Fibroblast of pulmonary artery (primary cell): ENCODE data around the gene HPSE.

Experiments
- DNase-seq: peaks from one replicate; pipeline ENCODE4 v3.0.0-alpha.2; 2010; ENCODE audit warnings: low read depth
- H3K4me3 ChIP-seq: replicated peaks from 2 replicates; pipeline ENCODE4 v1.5.1; 2011; ENCODE audit warnings: low read depth, mild to moderate bottlenecking, control low read depth, low read length, moderate library complexity
- TF ChIP-seq, protein P1 (sequence below): IDR thresholded peaks from 2 replicates; pipeline ENCODE4 v1.5.1; 2011; ENCODE audit warnings: mild to moderate bottlenecking, control low read depth, low read length, inconsistent platforms; ENCODE audit errors: missing control alignments

HPSE gene

DNA sequence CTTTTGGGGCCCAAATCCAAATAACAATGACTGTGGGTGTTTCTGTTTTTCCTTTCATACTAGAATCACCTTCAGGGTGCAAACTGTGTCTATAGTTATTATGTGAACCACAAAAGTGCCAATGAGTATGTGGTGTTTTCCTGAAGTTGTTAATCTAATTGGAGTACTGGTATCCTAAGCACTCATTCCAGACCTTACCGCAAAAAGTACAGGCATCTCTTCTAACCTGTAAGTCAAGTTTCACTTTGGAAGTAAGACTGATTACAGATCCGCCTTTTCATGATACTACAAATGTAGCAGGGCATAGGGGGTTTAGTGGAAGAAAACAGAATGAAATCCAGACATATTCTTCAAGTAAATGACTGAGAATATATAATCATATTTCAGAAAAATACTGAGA is 66.2 kb downstream of the HPSE start:
- DNase-seq, result no peak
- TF ChIP-seq, protein P1, sequence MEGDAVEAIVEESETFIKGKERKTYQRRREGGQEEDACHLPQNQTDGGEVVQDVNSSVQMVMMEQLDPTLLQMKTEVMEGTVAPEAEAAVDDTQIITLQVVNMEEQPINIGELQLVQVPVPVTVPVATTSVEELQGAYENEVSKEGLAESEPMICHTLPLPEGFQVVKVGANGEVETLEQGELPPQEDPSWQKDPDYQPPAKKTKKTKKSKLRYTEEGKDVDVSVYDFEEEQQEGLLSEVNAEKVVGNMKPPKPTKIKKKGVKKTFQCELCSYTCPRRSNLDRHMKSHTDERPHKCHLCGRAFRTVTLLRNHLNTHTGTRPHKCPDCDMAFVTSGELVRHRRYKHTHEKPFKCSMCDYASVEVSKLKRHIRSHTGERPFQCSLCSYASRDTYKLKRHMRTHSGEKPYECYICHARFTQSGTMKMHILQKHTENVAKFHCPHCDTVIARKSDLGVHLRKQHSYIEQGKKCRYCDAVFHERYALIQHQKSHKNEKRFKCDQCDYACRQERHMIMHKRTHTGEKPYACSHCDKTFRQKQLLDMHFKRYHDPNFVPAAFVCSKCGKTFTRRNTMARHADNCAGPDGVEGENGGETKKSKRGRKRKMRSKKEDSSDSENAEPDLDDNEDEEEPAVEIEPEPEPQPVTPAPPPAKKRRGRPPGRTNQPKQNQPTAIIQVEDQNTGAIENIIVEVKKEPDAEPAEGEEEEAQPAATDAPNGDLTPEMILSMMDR, result no peak
- H3K4me3 ChIP-seq, result no peak overlapping the region

DNA sequence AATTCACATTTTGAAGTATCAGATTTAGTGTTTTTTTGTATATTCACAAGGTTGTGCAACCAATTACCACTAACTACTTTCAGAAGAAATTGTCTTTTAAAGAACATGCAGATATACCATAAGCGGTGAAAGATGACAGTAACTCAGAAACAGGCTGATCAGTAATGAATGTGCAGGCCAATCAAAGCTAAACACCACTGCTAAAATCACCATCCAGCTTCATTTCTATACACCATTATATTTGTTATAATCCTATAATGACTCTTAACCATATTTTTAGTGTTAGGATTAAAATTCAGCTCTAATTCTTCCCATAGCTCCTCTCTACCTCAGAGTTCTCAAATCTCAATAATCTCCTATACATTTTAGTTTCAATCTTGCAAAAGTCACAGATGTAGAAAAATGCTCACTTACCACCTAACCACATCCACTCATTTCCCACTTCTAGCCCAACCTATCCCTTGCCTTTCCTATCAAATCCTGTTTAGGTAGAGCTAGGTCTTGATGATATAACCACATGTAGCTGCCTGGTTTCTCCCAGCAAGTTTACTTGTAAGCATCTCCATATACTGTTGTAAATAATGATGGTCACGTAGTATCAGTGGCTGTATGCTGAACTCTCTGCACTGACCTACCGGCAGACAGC is 66.7 kb downstream of the HPSE start:
- DNase-seq, result no peak
- TF ChIP-seq, protein P1, result no peak
- no peak overlapping the region for H3K4me3 ChIP-seq

DNA sequence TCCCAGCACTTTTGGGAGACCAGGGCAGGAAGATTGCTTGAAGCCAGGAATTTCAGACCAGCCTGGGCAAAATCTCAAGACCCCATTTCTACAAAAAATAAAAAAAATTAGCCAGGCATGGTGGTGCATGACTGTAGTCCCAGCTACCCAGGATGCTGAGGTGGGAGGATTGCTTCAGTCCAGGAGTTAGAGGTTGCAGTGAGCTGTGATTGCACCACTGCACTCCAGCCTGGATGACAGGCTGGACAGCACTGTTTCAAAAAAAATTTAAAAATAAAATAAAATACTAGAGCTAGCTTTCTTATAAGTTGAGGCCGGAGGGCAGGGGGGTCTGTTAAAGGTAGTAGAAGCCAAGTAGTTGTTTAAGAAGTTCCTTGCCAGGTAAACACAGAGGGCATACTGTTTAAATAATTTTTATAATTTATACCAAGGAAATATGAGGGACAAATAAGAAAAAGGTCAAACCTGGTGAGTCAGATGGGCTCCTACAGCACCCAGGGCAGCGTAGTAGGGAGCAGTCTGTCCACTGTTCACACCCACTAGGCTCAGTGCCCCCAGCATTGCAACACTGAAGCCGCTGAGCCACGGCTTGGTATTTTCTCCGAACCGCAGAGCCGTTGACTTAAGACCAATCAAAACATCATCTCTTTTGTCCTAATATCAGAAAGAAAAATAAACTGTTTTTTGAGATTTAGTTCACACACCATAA is 67.4 kb downstream of the HPSE start:
- TF ChIP-seq, protein P1, result no peak
- no peak overlapping the region for H3K4me3 ChIP-seq
- peak; percentile 90 for DNase-seq

DNA sequence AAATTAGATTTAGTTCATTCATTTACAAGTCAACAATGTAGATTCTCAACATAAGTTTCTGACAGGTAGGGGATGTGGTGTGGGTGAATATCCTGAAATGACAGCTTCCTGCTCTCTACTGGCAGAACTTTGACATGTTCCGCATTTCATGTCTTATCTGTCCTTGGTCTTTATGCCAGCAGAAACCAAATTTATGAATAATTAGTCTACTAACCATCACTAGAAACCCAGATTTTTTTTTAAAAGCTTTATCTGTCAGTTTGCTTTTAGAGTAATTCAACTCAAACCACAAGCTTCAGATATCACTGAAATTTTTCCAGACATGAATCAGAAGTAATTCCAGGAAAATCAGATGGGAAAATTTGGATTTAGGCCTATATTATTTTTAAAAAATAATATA is 68.0 kb downstream of the HPSE start:
- DNase-seq, result peak; percentile 21
- H3K4me3 ChIP-seq, result no peak overlapping the region
- TF ChIP-seq, protein P1, result no peak

DNA sequence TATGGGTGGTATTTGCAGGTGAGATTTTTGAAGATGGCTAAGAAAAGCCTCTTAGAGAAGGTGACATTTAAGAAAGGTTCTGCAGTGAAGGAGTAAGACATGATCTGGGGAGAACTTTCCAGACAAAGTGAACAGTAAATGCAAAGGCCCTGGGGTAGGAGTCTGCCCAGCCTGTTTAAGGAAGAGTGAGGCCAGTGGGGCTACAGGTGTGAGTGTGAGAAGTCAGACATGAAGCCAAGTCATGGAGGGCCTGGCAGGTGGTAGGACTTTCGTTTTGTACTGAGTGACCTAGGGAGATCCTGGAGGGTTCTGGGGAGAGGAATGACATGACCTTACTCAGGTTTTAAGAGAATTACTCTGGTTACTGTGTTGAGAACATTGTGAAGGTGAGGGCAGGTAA is 71.5 kb downstream of the HPSE start:
- DNase-seq, result no peak
- H3K4me3 ChIP-seq, result no peak overlapping the region
- TF ChIP-seq, protein P1, result no peak

DNA sequence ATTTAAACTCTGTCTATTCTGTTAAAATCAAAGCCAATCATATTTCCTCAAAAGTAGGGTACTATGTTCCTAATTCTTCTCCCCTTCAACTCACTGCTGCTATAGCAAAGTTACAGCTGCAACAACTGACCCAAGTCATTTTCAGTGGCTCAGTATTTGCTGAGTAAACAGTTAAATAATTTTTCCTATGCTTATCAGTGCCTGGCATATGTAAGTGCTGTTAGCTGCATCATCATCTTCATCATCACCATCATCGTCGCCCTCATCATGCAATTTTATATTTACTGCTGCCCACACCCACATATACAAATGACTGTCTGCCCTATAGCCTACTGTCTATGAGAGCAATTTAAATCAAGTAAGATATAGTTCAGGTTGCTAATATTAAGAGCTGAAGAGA is 72.0 kb downstream of the HPSE start:
- no peak for DNase-seq
- no peak overlapping the region for H3K4me3 ChIP-seq
- TF ChIP-seq, protein P1, result no peak

DNA sequence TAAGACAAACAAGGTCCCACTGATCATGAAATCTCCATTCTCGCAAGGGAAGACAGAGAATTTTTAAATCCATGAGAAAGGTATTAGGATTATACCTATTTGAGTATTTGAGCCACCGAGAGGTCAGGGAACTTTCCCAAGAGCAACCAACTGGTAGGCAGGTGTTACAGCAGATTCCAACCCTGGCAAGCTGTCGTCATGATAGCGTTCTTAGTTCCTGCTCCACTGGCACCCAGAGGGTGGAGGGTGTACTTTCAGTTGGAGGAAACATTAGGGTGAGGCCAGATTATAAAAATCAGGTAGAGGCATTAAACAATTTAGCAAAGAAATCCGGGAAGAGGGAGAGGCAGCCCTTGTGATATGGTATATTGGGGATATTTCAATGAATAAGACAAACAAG is 73.3 kb downstream of the HPSE start:
- DNase-seq, result no peak
- TF ChIP-seq, protein P1, result no peak
- H3K4me3 ChIP-seq, result no peak overlapping the region
